Stimulated activated CD8-positive, alpha-beta memory T cell treated with anti-CD3 and anti-CD28 coated beads, Interleukin-4, amount 100 ng/mL, for 1 hour (primary cell): ENCODE data around the gene TULP4.

Source experiments
- DNase-seq, 2 donors: peaks; one replicate each; pipeline ENCODE4 v3.0.0-alpha.2; 2020; ENCODE audit warnings: low read depth in 2 of 2, low spot score in 1 of 2

TULP4 gene

GRCh38 chr6:158357570-158358216 lies 45.4 kb downstream of the TULP4 start:
- DNase-seq, result no peak

- no peak for DNase-seq
These were observed 46.3 kb downstream of the TULP4 start for GRCh38 chr6:158358450-158359077.

- DNase-seq, result no peak
These were observed 48.8 kb downstream of the TULP4 start for GRCh38 chr6:158361068-158361467.

GRCh38 chr6:158361961-158362669 lies 49.9 kb downstream of the TULP4 start:
- DNase-seq, result no peak

- DNase-seq, result no peak
These were observed 54.1 kb downstream of the TULP4 start for GRCh38 chr6:158366363-158366762.

GRCh38 chr6:158367816-158368215 lies 55.6 kb downstream of the TULP4 start:
- DNase-seq, result no peak

GRCh38 chr6:158369241-158369640 lies 57.0 kb downstream of the TULP4 start:
- no peak for DNase-seq

- DNase-seq, result no peak
These were observed 58.5 kb downstream of the TULP4 start for GRCh38 chr6:158370805-158371204.

- no peak for DNase-seq
These were observed 59.0 kb downstream of the TULP4 start for GRCh38 chr6:158371261-158371660.

- DNase-seq, result no peak
These were observed 60.3 kb downstream of the TULP4 start for GRCh38 chr6:158372574-158372973.

- no peak for DNase-seq
These were observed 60.9 kb downstream of the TULP4 start for GRCh38 chr6:158373214-158373613.

GRCh38 chr6:158374020-158374419 lies 61.8 kb downstream of the TULP4 start:
- DNase-seq, result no peak

- no peak for DNase-seq
These were observed 64.4 kb downstream of the TULP4 start for GRCh38 chr6:158376631-158377081.

GRCh38 chr6:158377860-158378259 lies 65.6 kb downstream of the TULP4 start:
- DNase-seq, result no peak

- DNase-seq, result no peak
These were observed 67.1 kb downstream of the TULP4 start for GRCh38 chr6:158379336-158379735.

GRCh38 chr6:158381214-158381613 lies 68.9 kb downstream of the TULP4 start:
- DNase-seq, result no peak

GRCh38 chr6:158382491-158382890 lies 70.2 kb downstream of the TULP4 start:
- DNase-seq, result no peak

GRCh38 chr6:158383057-158383456 lies 70.8 kb downstream of the TULP4 start:
- DNase-seq, result no peak

- no peak for DNase-seq
These were observed 71.3 kb downstream of the TULP4 start for GRCh38 chr6:158383542-158383941.

GRCh38 chr6:158384671-158385110 lies 72.4 kb downstream of the TULP4 start:
- no peak for DNase-seq

GRCh38 chr6:158387036-158387435 lies 74.8 kb downstream of the TULP4 start:
- DNase-seq, result no peak

- DNase-seq, result no peak
These were observed 75.3 kb downstream of the TULP4 start for GRCh38 chr6:158387578-158387977.
